GM19467 (cell line): ENCODE data around the gene CORO7.
A peak's percentile ranks its signal among the peaks of the same experiment; 100 is the strongest.

Source experiments
- ATAC-seq: cut with Tn5 transposase; IDR thresholded peaks from one replicate; pipeline ENCODE4 v1.9.1; 2021; ENCODE audit warnings: mild to moderate bottlenecking, moderate library complexity; ENCODE audit not compliant: unreplicated experiment

Gene CORO7

DNA sequence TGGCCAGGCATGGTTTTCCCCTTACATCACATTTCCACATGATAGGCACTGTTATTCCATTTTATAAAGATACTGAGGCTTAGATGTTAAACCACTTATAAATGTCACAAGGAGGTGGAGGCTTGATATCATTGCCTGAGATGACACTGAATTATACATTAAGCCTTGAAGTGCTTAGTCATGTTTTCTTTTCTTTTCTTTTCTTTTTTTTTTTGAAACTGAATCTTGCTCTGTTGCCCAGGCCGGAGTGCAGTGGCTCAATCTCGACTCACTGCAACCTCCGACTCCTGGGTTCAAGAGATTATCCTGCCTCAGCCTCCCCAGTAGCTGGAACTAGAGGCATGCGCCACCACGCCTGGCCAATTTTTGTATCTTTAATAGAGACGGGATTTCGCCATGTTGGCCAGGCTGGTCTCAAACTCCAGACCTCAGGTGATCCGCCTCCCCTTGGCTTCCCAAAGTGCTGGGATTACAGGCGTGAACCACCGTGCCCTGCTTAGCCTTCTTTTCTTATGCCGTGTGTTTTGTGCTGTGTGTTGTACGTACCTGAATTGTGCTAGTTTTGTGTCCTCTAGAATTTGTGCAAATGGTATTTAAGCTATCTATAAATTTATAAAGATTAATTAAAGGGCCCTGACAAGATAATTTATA, 10.5 kb upstream of the CORO7 start:
- no peak for ATAC-seq

DNA sequence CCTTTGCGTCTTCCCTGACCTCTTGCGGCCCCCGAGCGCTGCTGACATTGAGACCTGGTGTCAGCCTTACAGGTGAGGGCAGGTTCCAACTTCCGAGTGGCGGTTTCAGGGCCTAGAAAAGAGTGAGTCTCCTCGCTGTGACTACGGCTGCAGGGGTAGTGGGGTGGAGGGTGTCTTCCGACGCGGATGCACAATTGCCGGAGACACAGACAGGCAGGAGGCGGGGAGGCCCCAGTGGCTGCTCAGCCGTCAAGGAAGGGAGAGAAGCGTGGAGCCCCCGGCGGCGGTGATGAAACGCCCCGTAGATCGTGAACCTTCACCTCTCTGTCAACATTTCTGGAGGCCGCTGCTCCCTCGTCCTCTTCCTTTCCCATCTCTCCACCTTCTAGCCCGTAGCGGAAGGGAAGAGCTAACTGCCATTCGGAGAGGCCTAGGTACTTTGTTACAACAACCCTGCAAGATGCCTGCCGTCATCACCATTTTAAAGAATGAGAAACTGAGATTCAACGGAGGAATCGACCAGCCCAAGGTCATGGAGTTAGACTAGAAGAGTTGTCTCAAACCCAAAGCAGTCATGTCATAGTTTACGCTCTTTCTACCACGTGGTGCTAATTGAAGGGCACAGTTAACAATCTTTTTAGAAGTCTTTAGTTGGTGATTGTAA, 9.8 kb upstream of the CORO7 start:
- ATAC-seq: peak; percentile 30

DNA sequence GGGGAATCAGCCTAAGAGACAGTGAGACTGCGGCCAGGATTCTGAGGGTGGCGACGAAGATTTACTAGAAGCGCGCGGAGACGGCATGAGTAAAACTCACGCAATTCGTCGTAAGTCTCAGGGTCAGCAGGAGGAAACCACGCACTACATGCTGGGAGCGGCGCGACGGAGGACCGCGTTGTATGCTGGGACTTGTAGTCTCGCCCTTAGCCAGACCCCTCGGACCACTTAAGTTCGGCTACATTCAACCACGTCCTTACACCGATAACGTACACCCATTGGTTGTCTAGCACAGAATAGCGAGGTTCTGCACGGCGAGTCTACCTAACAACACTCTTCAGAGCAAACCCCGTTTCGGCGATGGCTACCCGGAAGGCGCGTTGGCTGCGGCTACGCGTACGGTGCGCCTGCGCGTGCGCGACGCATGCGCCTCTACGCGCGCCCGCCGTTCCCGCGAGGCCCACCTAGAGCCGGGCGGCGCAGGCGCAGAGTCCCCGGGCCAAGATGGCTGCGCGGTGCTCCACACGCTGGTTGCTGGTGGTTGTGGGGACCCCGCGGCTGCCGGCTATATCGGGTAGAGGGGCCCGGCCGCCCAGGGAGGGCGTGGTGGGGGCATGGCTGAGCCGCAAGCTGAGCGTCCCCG, 9.1 kb upstream of the CORO7 start, which contains the start of gene DNAJA3:
Gene DNAJA3, plus strand, starts transcription at position 491 of the 643 bp plus-strand sequence. Its CDS starts 14 bp downstream, at position 505.
- ATAC-seq: peak; percentile 81

DNA sequence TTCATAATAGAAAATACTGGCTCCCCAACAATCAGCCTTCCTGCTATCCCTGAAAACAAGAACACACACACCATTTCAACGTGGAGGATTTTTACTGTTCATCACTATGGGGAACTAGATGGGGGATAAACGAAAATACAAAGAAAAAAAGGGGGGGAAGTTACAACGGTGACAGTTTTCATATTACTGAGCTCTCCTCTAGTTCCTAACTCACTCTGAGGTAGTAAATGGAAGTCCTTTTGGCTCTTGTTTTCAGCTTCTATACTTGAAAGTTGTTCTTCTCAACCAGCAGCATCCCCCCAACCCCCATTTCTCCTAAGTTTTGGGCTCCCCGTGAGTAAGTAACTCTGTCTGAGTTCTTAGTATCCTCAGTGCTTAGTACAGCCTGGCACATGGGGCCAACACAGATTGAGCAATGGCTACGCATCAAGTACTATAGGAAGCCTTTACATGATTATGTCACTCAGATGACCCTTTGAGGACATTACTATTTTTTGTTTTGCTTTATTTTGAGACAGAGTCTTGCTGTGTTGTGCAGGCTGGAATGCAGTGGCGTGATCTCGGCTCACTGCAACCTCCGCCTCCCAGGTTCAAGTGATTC, 4.2 kb upstream of the CORO7 start:
- ATAC-seq: no peak

DNA sequence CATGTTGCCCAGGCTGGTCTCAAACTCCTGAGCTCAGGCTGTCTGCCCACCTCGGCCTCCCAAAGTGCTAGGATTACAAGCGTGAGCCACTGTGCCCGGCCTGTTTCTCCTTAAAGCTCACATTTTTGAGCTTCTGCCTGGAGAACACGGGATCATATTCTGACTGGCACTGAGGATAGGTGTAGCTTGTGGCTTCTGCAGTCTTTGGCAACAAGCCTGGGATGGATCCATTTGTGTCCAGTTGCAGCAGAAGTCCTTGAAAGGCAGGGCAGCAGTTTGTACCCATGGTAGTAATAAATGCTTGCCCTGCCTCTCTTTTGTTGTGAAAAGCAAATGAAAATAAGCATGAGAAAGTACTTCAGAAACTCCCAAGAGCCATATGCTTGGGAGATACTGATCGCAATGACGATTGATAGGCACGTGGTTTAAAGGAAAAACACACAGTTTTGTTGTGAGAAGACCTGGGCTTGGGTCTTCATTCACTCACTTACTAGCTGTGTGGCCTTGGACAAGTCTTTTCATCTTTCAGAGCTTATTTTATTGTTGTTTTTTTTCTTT, 3.1 kb upstream of the CORO7 start:
- ATAC-seq: no peak

DNA sequence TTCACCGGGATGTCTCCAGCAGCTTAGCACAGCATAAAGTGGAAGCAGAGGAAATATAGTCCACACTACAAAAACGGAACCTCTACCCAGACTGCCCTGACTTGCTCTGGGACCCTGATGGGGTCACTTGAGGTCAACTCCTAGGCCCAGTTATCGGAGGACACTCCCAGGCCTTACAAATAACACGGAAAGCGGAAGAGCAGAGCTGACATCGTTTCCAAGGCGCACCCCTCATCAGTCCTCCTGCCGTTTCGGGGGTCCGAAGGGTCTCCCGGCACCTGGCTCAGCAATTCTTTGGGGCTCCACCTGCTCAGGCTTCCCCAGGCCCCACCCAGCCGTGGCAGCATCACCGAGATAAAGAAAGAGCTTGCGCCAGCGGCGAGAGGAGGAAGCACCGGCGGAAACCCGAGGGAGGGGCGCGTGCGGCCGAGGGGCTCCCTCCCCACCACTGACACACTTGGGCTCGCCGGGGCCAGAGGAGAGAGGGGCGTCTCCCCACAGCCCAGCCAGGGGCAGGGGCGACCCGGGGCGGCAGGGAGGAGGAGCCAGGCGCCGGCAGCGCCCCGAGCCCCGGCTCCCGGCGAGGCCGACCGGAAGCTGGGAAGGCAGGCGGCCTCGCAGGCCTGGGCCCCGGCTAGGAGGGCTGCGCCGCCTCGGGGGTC, 727 bp downstream of the CORO7 start:
- ATAC-seq: peak; percentile 2

DNA sequence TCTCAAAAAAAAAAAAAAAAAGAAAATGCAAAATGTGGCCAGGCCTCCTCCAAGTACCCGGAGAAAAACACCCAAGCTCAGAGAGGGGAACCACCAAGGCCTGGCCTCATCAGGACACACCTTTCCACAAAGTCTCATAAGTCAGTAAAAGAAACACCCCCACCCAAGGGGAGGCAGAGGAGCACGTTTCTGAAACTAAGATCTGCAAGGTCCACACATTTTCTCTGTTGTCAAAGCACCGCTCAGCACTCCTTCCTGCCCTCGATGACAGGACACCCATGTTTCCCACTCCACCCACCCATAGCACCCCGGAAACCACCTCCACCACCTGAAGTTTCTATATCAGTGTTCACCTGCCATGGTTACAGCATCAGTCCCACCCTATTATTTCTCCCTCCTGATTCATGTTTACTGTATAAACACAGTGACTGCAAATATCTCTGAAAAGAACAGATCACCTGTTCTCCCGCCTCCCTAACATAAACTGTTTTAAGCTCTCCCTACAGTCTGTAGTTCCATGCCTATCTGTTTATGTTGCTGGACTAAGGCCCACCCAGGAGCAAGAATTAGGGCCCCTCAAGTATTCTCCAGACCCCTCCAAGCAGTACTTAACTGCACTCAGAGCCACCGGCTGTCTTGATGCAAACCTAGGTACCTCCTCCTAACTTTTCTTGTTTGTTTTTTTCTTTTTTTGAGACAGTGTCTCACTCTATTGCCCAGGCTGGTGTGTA, 2.0 kb downstream of the CORO7 start:
- ATAC-seq: peak; percentile 53

DNA sequence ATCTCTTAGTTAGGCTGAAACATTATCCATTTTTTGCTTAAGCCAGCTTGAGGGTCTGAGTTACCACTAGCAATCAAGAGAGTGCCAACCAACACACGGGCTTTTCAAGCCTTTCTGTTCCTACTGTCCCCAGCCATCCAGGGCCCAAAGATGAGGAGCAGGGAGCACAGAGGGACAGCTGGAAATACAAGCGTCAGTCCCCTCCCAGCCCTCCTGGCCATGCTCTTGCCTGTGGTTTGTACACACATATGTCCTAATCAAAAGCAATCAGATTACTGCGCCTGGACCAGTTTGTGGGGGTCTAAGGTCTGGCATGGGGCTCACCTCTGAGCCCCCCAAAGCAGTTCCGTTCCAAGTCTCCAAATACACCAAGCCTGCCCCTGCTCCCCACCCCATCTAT, 3.5 kb downstream of the CORO7 start:
- no peak for ATAC-seq

DNA sequence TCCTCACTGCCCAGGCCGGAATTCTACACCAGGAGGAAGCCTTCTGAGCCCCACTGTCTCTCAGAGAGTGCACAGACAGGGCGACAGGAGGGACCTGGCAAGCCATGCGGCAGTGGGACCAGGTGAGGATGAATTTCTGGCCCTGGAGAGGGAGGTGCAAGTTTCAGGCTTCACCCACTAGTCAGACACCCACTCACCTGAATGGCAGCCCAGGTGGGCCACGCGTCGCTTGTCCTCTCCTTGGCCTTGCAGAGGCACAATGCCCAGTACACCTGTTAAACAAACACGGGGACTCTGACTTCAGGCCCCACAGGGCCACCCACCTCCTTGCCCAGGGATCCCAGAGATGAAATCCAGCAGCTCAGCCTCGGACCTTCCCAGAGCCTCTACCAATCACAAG, 4.2 kb downstream of the CORO7 start:
- no peak for ATAC-seq

DNA sequence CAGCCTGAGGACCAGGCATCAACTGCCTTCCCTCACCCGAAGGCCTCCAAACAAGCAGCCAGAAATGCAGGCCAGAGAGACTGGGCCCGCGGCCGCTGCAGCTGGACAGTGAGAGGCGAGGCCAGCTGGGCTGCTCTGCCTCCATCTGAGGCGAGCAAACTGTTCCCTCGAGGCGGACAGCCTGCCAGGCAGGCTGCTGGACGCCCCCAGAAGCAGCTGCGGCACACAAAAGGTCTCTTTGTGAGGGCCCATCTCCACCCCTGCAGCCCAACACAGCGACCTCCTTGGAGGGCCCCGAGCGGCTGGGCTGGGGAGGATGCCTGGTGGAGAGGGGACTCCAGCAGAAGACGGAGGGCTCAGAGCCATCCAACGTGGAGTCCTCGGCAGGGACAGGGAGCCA, 4.7 kb downstream of the CORO7 start:
- no peak for ATAC-seq

DNA sequence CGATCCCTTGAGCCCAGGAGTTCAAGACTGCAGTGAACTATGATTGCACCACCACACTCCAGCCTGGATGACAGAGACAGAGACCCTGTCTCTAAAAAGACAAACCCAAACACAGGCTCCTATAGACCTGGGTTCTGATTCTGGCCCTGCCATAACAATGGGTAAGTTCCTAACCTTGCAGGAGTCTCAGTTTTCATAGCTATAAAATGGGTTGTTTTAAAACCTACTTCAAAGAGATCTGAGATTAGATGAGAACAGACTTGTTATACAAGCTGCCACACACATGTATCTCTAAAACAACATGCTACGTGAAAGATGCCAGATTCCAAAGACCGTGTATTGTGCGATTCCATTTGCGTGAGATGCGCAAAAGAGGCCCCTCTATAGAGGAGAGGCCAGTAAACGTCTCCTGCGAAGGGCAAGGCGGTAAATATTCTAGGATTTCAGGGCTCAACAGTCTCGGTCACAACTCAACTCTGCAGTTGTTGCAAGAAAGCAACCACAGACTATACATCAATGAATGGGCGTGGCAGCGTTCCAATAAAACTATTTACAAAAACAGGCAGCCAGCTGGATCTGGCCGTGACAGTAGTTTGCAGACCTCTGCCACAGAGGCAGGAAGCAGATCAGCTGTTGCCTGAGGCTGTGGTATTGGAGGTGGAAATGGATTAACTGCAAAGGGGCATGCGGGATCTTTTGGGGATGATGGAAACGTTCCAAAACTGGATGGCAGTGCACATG, 5.9 kb downstream of the CORO7 start:
- ATAC-seq: no peak

DNA sequence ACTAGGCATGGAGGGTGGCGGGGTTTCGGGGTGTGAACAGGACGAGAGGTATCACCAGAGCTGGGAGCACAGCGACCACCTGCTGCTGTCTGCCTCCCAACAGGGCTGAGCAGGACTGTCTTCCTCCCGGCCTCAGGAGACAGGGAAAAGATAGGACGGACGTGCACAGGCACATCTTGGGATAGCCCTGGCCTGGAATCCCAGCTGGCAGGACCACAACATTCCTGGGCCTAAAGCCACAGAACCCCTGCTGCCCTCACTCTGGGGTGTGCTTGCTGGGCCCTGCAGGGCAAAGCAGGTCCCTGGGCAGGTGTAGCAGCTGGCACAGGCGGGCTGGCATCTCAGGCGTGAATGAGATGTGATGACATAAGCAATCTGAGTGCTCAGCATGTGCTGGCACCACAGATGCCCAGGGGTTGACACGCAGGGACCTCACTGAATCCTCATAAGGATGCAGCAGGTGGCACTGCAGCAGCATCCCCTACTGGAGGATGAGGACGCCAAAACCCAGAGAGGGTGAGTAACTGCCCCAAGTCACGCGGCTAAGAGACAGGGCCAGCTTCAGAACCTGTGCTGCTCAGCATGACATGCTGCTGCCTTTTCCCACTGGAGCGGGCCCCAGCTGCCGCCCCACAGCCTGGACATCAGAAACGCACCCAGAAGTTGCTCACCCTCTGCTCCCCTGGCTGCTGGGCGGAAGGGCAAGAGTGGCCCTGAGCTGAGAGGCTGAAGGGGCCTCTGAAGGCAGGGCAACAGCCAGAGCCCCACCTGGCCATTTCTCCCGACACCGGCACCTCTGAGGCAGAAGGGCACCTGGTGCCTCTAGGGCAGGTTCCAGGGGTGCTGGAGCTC, 7.1 kb downstream of the CORO7 start:
- ATAC-seq: no peak

DNA sequence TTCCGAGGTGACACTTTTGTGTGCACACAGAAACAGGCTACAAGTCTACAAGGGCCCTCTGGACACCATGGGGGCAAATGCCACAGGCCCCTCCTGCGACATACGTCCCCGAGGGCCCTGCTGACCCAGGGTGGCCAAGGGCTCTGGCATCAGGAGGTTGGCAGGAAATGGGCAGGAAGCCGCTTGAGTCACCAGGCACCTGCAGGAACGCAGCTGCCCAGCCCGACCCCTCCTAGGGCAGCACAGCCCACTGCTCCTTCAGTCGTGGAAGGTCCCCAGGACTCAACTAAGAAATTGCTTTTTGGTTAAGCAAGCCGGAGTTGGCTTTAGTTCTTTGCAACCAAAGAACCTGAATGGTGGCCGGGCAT, 8.1 kb downstream of the CORO7 start:
- ATAC-seq: no peak

DNA sequence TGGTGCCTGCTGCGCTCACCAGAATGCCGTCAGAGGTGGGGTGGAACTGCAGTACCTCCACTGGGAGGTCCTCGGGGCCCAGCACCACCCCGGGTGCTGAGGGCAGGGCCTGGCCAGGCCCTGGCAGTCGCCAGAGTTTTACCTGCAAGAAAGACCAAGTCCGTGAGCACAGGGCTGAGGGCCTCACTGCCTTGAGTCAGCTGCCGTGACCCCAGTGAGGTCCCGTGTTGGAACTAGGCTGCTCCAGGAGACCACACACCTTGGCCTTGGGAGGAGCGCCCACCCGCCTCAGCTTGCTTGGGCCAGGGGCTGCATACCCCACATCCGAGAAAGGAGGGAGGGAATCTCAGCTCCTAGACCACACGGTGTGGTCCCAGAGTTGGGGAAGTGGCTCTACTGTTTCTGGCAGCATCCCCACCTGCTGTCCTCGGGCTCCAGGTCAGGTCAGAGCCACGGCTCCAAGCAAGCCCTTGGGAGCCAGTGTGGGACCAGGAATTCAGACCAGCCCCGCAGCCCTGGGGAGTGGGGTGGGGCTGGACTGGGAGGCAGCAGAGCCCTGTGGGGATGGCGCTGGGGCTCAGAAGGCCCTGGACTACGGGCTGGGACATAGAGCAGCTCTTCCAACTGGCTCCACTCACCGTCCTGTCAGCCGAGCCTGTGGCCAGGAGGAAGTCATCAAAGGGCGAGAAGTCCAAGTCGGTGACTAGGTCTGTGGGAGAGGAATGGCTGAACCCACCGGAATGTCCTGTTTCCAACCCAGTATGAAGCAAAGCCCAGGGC, 8.7 kb downstream of the CORO7 start:
- no peak for ATAC-seq

DNA sequence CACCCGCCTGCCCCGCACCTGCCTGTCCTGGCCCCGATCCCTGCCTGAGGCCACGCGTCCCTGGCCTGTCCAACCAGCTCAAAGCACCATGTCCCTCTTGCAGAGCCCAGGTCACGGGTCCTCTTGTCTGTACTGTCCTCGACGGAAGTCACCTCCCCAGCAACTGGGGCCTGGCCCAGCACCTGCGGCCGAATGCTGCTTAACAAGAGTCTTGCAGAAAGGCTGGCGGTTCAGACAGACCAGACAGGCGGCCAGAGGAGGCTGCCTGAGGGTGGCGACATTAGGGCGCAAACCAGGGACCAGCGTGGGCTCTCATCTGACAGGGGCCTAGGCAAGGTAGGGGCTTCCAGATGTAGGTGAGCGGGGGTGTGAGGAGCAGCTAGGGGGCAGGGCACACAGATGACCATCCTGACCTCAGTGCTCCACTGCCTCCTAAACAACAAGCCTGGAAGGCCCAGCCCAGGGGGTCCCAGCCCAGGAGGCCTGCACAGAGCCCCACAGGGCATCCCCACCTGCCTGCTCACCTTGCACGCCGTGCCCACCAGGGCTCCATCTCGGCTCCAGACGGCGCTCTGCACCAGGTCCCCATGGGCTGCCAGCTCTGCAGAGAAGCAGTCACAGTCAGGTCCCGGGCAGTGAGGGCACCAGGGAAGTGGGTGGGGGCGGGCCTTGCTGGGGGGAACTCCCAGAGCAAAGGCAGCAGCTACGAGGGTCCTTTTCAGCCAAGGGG, 11.3 kb downstream of the CORO7 start:
- ATAC-seq: no peak

DNA sequence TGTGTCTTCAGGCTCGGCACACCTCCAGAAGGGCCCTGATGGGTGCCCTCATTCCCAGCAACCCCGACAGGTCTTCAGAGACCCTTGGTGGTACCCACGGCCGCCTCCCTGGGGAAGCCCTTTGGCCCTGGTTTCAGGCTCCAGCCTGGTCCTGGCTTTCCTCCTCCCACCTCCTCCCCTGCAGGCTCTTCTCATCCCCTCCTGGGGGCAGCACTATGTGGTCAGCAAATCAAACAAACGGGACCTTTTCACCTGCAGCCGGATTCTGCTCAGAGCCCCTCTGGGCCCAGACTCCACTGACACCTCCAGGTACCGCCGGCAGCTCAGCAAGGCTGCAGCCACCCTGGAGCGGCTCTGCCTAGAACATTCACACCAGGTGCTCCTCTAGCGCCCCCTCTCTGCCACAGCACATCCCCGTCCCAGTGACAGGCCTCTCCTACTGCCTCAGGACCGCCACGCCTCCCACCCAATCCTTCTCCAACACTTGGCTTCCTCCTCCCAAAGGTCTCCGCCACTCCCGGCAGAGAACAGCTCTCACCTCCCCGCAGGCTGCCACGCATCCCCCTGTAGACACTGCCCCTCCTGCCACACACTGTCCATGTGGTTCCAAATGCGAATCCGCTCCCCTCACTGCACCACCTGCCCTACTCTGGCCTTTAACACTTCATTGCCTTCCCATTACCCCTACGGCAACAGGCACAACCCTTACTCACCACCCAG, 12.0 kb downstream of the CORO7 start:
- no peak for ATAC-seq
